Panc1 (cell line): Measurements from ENCODE around the gene TCF15.

Experiments
- POLR2AphosphoS5 ChIP-seq: IDR thresholded peaks from 2 replicates; pipeline ENCODE4 v1.6.1; 2012; ENCODE audit warnings: mild to moderate bottlenecking, low read depth, low read length, moderate library complexity
- SIN3A ChIP-seq: IDR thresholded peaks from 2 replicates; pipeline ENCODE4 v1.6.1; 2012; ENCODE audit warnings: low read depth, mild to moderate bottlenecking, low read length, moderate library complexity, borderline replicate concordance; ENCODE audit not compliant: insufficient read depth
- TCF7L2 ChIP-seq: IDR thresholded peaks from 2 replicates; pipeline ENCODE4 v1.6.1; 2011; ENCODE audit warnings: mild to moderate bottlenecking, low read depth, low read length, inconsistent platforms
- TF ChIP-seq, protein P1 (sequence below): fragments of 450-650 bp; IDR thresholded peaks from 2 replicates; pipeline ENCODE4 v1.5.1; 2017; ENCODE audit warnings: mild to moderate bottlenecking
- TF ChIP-seq, protein P2 (sequence below), 2 experiments: IDR thresholded peaks; 2 replicates each; pipeline ENCODE4 v1.6.1; 2011 to 2012; ENCODE audit warnings: low read depth in 2 of 2, control low read depth in 1 of 2, low read length in 1 of 2, mild to moderate bottlenecking in 1 of 2, moderate library complexity in 1 of 2; ENCODE audit not compliant: insufficient read depth in 1 of 2

DNA sequence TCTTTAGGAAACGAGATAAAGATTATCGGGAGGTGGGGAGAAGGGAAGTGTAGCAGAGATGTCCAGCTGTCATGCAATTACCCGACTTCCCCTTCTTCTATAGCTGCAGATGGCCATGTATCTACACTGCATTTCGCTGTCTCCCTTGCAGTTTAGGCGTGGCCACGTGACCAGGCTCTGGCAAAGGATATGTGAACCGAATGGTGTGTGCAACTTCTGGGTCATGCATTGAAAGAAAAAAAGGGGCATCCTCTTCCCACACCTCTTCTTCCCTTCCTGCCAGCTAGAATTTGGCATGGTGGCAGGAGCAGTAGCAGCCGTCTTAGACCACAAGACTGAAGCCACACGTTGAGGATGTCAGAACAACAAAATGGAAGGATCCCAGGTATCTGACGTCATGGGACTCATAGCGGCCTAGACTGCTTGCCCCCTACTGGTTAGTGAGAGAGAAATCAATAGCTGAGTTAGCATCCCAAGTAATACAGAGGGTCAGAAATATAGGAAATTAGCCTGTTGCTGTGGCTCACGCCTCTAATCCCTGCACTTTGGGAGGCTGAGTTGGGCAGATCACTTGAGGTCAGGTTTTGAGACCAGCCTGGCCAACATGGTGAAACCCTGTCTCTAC is 32.8 kb downstream of the TCF15 start:
- no peak for TF ChIP-seq POLR2AphosphoS5
- TF ChIP-seq, protein P1, sequence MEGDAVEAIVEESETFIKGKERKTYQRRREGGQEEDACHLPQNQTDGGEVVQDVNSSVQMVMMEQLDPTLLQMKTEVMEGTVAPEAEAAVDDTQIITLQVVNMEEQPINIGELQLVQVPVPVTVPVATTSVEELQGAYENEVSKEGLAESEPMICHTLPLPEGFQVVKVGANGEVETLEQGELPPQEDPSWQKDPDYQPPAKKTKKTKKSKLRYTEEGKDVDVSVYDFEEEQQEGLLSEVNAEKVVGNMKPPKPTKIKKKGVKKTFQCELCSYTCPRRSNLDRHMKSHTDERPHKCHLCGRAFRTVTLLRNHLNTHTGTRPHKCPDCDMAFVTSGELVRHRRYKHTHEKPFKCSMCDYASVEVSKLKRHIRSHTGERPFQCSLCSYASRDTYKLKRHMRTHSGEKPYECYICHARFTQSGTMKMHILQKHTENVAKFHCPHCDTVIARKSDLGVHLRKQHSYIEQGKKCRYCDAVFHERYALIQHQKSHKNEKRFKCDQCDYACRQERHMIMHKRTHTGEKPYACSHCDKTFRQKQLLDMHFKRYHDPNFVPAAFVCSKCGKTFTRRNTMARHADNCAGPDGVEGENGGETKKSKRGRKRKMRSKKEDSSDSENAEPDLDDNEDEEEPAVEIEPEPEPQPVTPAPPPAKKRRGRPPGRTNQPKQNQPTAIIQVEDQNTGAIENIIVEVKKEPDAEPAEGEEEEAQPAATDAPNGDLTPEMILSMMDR = peak; percentile 69
- TF ChIP-seq, protein P2, sequence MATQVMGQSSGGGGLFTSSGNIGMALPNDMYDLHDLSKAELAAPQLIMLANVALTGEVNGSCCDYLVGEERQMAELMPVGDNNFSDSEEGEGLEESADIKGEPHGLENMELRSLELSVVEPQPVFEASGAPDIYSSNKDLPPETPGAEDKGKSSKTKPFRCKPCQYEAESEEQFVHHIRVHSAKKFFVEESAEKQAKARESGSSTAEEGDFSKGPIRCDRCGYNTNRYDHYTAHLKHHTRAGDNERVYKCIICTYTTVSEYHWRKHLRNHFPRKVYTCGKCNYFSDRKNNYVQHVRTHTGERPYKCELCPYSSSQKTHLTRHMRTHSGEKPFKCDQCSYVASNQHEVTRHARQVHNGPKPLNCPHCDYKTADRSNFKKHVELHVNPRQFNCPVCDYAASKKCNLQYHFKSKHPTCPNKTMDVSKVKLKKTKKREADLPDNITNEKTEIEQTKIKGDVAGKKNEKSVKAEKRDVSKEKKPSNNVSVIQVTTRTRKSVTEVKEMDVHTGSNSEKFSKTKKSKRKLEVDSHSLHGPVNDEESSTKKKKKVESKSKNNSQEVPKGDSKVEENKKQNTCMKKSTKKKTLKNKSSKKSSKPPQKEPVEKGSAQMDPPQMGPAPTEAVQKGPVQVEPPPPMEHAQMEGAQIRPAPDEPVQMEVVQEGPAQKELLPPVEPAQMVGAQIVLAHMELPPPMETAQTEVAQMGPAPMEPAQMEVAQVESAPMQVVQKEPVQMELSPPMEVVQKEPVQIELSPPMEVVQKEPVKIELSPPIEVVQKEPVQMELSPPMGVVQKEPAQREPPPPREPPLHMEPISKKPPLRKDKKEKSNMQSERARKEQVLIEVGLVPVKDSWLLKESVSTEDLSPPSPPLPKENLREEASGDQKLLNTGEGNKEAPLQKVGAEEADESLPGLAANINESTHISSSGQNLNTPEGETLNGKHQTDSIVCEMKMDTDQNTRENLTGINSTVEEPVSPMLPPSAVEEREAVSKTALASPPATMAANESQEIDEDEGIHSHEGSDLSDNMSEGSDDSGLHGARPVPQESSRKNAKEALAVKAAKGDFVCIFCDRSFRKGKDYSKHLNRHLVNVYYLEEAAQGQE (IDR thresholded peaks at IDR 0.05; ENCODE audit: insufficient read depth in 1 of 2, low read depth in 2 of 2, low read length in 1 of 2) = no peak
- TF ChIP-seq TCF7L2 = no peak
- no peak for TF ChIP-seq SIN3A
